OCI-LY7 (cell line): ENCODE data around the gene PAFAH2. TPM values are rescaled to one million over a fixed set of nuclear protein-coding genes. Genes with fewer than 3 reads are reported as not detected.

Experiments
- BruUV-seq: library from RNA; stranded (reverse); fragments of 400-500 nt; replicated peaks from 2 replicates; lab custom pipeline; 2021; lab: Mats Ljungman, UMichigan
- CTCF ChIA-PET: fragments of 300-600 bp; sonication (Branson Sonifier 250); formaldehyde crosslinking; loops from one replicate; lab custom pipeline; 2022; ENCODE audit warnings: antibody characterized with exemption; ENCODE audit not compliant: unreplicated experiment; lab: Charles Lee
- POLR2A ChIA-PET: fragments of 300-600 bp; sonication (Branson Sonifier 250); formaldehyde crosslinking; loops from one replicate; lab custom pipeline; 2022; ENCODE audit warnings: antibody characterized with exemption; lab: Charles Lee
- DNase-seq: peaks from one replicate; pipeline ENCODE4 v3.0.0-alpha.2; 2015; ENCODE audit warnings: low spot score
- H2AFZ ChIP-seq: fragments of 200-600 bp; sonication (generic), shearing (Covaris generic); 2 replicates; pipeline ENCODE4 v1.6.1; 2014; ENCODE audit warnings: mild to moderate bottlenecking, antibody characterized with exemption, low read length, moderate library complexity
- H3K27ac ChIP-seq: fragments of 200-600 bp; sonication (generic); 2 replicates; pipeline ENCODE4 v1.5.1; 2014; ENCODE audit warnings: mixed run types, low read depth, mild to moderate bottlenecking, moderate library complexity, low read length, inconsistent platforms; ENCODE audit not compliant: poor library complexity, severe bottlenecking
- H3K36me3 ChIP-seq: fragments of 200-600 bp; sonication (generic); 2 replicates; pipeline ENCODE4 v1.6.1; 2014; ENCODE audit warnings: mild to moderate bottlenecking, antibody characterized with exemption, low read length, moderate library complexity, mixed read lengths; ENCODE audit not compliant: insufficient read depth
- H3K4me1 ChIP-seq: fragments of 200-600 bp; sonication (generic); 2 replicates; pipeline ENCODE4 v1.5.1; 2014; ENCODE audit warnings: mild to moderate bottlenecking, low read length; ENCODE audit not compliant: insufficient read depth, poor library complexity, severe bottlenecking
- H3K4me2 ChIP-seq: fragments of 200-600 bp; sonication (generic); 2 replicates; pipeline ENCODE4 v1.6.1; 2014; ENCODE audit warnings: mild to moderate bottlenecking, low read length
- H3K4me3 ChIP-seq: fragments of 200-600 bp; sonication (generic); 2 replicates; pipeline ENCODE4 v1.5.1; 2014; ENCODE audit warnings: mild to moderate bottlenecking, low read depth, low read length; ENCODE audit not compliant: poor library complexity, severe bottlenecking
- H3K79me2 ChIP-seq: fragments of 200-600 bp; sonication (generic); 2 replicates; pipeline ENCODE4 v1.6.1; 2016; ENCODE audit warnings: low read depth, mild to moderate bottlenecking, low read length, moderate library complexity, mixed read lengths; ENCODE audit not compliant: insufficient read depth
- H3K9me2 ChIP-seq: fragments of 200-600 bp; sonication (generic); 2 replicates; pipeline ENCODE4 v1.6.1; 2016; ENCODE audit warnings: mild to moderate bottlenecking, low read length, mixed read lengths; ENCODE audit not compliant: insufficient read depth
- H3K9me3 ChIP-seq: fragments of 200-600 bp; sonication (generic); 2 replicates; pipeline ENCODE4 v1.6.1; 2014; ENCODE audit warnings: mild to moderate bottlenecking, mixed run types, low read length, mixed read lengths
- H4K20me1 ChIP-seq: fragments of 200-600 bp; sonication (generic); 2 replicates; pipeline ENCODE4 v1.6.1; 2014; ENCODE audit warnings: mild to moderate bottlenecking, antibody characterized with exemption, low read length, moderate library complexity, mixed read lengths; ENCODE audit not compliant: insufficient read depth
- EZH2phosphoT487 ChIP-seq: fragments of 200-600 bp; sonication (generic); IDR thresholded peaks from 2 replicates; pipeline ENCODE4 v1.6.1; 2018; ENCODE audit warnings: low read depth, borderline replicate concordance, mild to moderate bottlenecking, mixed run types, antibody characterized with exemption, low read length, moderate library complexity, mixed read lengths
- intact Hi-C: fragments of 100-400 bp; cut with micrococcal nuclease; formaldehyde crosslinking; loops from one replicate; pipeline ENCODE4 v1.10.0; 2022; ENCODE audit not compliant: unreplicated experiment
- total RNA-seq, 2 experiments: library from RNA; depleted of rRNA in 1 of 2; stranded (reverse); fragments of >200 nt in 1 of 2; shearing (Covaris generic) in 1 of 2; gene quantifications; 2 replicates each; pipeline ENCODE4 v1.2.3, GENCODE V29; 2014 to 2022
- TF ChIP-seq, protein P1 (sequence below): fragments of 200-600 bp; sonication (generic); conservative IDR thresholded peaks from 2 replicates; pipeline ENCODE4 v1.5.1; 2014; ENCODE audit warnings: mild to moderate bottlenecking, antibody characterized with exemption, low read length, moderate library complexity, mixed read lengths

PAFAH2 gene
- total RNA-seq, 2 experiments from 2014 or later = 2.9 to 7.3 TPM

DNA sequence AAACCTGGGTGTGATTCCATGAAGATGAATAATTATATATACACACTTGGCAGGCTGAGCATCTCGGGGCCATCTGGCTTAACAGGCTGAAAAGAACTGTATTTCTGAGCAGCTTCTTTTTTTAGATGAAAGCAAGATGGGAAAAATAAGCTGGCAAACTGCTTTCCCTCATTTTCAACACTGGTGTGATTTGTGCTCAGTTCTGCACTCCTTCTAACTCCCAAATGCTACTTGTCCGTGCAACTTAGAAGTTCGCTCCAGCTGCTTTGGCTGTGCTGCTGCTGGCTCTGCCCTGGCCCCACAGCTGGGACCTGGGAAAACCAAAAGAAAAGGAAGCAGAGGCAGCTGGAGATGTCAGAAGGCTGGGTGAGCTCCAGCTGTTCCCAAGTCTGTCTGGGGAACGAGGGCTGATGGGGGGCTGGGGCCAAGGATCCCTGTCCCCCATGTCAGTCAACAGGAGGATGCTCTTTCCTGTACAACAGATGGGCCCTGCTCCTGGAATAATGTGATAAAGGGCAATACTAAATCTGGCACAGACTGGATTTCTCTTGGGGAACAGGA, 44.9 kb downstream of the PAFAH2 start:
- Histone ChIP-seq H3K4me1 (no peaks in the 10 kb centered on the region), H2AFZ (no peak overlapping the region), H3K9me2 (no peaks in the 10 kb centered on the region), H3K36me3 (peaks cover under 1% of the 10 kb centered on the region; the same call in 1 of the 2 replicates), H3K27ac (no peak overlapping the region), H4K20me1 (no peaks in the 10 kb centered on the region), H3K4me3 (no peak overlapping the region), H3K79me2 (no peaks in the 10 kb centered on the region), H3K4me2 (no peak overlapping the region), H3K9me3 (no peaks in the 10 kb centered on the region)
- intact Hi-C loops = no loop called here
- DNase-seq = no peak
- POLR2A ChIA-PET = no interaction called here
- CTCF ChIA-PET = no interaction called here
- no TSS peak for BruUV-seq
- no peak for TF ChIP-seq EZH2phosphoT487
- TF ChIP-seq, protein P1, sequence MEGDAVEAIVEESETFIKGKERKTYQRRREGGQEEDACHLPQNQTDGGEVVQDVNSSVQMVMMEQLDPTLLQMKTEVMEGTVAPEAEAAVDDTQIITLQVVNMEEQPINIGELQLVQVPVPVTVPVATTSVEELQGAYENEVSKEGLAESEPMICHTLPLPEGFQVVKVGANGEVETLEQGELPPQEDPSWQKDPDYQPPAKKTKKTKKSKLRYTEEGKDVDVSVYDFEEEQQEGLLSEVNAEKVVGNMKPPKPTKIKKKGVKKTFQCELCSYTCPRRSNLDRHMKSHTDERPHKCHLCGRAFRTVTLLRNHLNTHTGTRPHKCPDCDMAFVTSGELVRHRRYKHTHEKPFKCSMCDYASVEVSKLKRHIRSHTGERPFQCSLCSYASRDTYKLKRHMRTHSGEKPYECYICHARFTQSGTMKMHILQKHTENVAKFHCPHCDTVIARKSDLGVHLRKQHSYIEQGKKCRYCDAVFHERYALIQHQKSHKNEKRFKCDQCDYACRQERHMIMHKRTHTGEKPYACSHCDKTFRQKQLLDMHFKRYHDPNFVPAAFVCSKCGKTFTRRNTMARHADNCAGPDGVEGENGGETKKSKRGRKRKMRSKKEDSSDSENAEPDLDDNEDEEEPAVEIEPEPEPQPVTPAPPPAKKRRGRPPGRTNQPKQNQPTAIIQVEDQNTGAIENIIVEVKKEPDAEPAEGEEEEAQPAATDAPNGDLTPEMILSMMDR = no peak

DNA sequence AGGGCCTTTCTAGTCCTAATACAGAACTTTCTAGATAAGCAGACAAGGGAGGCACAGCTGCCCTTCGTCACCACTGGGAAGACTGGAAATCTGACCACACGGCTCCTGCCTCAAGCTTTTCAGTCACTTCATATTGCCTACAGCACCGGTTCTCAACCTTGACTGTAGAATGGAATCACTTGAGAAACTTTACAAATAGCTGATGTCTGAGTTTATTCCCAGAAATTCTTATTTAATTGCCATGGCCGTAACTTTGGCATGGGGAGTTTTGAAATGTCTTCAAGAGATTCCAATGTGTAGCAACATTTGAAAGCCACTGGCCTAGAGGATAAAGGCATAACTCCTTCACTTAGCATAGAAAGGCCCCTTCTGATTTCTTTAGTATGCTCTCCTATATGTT, 49.2 kb downstream of the PAFAH2 start:
- Histone ChIP-seq H3K4me3 (no peak overlapping the region), H3K9me3 (no peaks in the 10 kb centered on the region), H3K79me2 (no peaks in the 10 kb centered on the region), H3K9me2 (no peaks in the 10 kb centered on the region), H2AFZ (no peak overlapping the region), H3K4me1 (no peaks in the 10 kb centered on the region), H3K27ac (no peak overlapping the region), H4K20me1 (no peaks in the 10 kb centered on the region), H3K4me2 (no peak overlapping the region), H3K36me3 (no peaks in the 10 kb centered on the region)
- POLR2A ChIA-PET = no interaction called here
- BruUV-seq = no TSS peak
- no peak for DNase-seq
- TF ChIP-seq, protein P1 = no peak
- no peak for TF ChIP-seq EZH2phosphoT487
- intact Hi-C loops = no loop called here
- CTCF ChIA-PET = no interaction called here

DNA sequence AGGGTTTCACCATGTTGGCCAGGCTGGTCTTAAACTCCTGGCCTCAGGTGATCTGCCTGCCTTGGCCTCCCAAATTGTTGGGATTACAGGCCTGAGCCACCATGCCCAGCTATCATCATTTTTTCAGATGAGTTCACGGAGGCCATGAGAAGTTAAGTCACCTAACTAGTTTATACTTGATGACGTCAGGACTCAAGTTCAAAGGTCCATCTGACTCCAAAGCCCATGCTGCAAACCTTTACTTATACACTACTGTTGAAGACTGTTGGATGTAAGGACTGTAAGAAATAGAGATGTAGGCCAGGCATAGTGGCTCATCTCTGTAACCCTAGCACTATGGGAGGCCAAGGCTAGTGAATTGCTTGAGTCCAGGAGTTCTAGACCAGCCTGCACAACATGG, 50.8 kb downstream of the PAFAH2 start:
- Histone ChIP-seq H3K27ac (no peak overlapping the region), H2AFZ (no peak overlapping the region), H4K20me1 (no peaks in the 10 kb centered on the region), H3K9me2 (no peaks in the 10 kb centered on the region), H3K4me1 (no peaks in the 10 kb centered on the region), H3K9me3 (no peaks in the 10 kb centered on the region), H3K36me3 (no peaks in the 10 kb centered on the region), H3K79me2 (no peaks in the 10 kb centered on the region), H3K4me2 (no peak overlapping the region), H3K4me3 (no peak overlapping the region)
- TF ChIP-seq, protein P1 = no peak
- no peak for TF ChIP-seq EZH2phosphoT487
- ChIA-PET POLR2A (interaction anchor here (1.1 kb wide), 1 partner anchor 16 kb away, joined by 3 read pairs; no protein-coding TSS in a partner anchor), CTCF (no interaction called here)
- BruUV-seq = no TSS peak
- intact Hi-C loops = no loop called here
- DNase-seq = no peak
